Measurements from ENCODE around the gene TMEM150C. TPM values are rescaled to one million over a fixed set of nuclear protein-coding genes. Genes with fewer than 3 reads are reported as not detected.

TMEM150C gene
- total and polyA plus RNA-seq, 2 of the 8 experiments (the other 6 are each of a cell fraction or from before 2014, with no cell fraction given) = 1.5 to 1.7 TPM

Other genes starting within 250 kb of the TMEM150C start
- gene HNRNPD, start 188.0 kb downstream of the TMEM150C start, total RNA-seq (2021; fragmentation: NEBNext Ultra II Directional; extraction: Animal tissue kit (Norgen Biotek cat#: 25700)) = 642 and 646 TPM in 2 replicates
- 118 and 144 TPM in 2 replicates for gene HNRNPD, start 188.0 kb downstream of the TMEM150C start, polyA plus RNA-seq (2011; rRNA removed)
- 408 and 411 TPM in 2 replicates for gene HNRNPDL, start 131.5 kb downstream of the TMEM150C start, total RNA-seq (2021; fragmentation: NEBNext Ultra II Directional; extraction: Animal tissue kit (Norgen Biotek cat#: 25700))
- 133 and 197 TPM in 2 replicates for gene HNRNPDL, start 131.5 kb downstream of the TMEM150C start, polyA plus RNA-seq (2011; rRNA removed)
- 83.0 and 89.3 TPM in 2 replicates for gene ENOPH1, start 131.4 kb downstream of the TMEM150C start, total RNA-seq (2021; fragmentation: NEBNext Ultra II Directional; extraction: Animal tissue kit (Norgen Biotek cat#: 25700))
- 19.7 and 25.1 TPM in 2 replicates for gene ENOPH1, start 131.4 kb downstream of the TMEM150C start, polyA plus RNA-seq (2011; rRNA removed)
- gene SCD5, start 236.8 kb upstream of the TMEM150C start, total RNA-seq (2021; fragmentation: NEBNext Ultra II Directional; extraction: Animal tissue kit (Norgen Biotek cat#: 25700)) = 0.88 and 1.2 TPM in 2 replicates
- gene SCD5, start 236.8 kb upstream of the TMEM150C start, polyA plus RNA-seq (2011; rRNA removed) = 0.92 and 1.1 TPM in 2 replicates

Data from H1 (cell line).